NCI-H226 (cell line): ENCODE measurements around the gene LIME1.

Experiments
- DNase-seq: peaks from one replicate; pipeline ENCODE4 v3.0.0-alpha.2; 2015

LIME1 gene

DNA sequence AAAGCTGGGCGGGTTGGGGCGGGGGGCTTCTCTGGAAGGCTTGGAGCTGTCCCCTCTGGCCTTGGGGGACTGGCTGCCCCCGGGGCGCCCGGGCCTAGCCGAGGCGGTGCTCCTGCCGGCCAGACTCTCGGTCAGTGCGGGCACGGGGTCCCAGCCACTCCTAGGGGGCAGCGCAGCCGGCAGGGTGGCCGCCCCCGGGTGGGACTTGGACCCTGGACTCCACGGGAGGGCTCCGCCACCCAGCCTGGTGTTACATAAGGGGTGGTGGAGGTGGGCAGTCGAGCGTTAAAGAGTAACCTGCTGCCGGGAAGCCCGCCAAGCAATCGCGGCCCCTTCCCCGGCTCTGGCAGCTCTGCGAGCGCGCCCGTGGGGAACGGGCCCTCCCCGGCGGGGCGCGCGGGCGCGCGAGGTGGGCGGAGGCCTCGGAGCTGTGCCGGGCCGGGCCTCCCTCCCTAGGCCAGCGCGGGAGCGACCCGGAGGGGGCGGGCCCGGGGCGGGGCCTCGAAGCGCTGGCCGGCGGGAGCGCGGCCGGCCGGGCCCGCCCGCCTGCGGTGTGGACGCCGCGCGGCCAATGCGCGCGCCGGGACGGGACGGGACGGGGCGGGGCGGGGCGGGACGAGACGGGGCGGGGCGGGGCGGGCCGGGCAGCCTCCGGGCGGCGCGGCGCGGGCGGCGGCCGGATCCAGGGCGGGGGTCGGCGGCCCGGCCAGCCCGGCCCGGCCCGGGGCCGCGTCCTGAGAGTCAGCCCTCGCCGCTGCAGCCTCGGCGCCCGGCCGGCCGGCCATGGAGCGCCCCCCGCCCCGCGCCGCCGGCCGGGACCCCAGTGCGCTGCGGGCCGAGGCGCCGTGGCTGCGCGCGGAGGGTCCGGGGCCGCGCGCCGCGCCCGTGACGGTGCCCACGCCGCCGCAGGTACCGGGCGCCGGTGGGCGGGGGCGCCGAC is 2.9 kb downstream of the LIME1 start, which contains the start of gene SLC2A4RG:
Gene SLC2A4RG, plus strand, starts transcription at position 647 of the 940 bp plus-strand sequence. Its CDS starts 137 bp downstream, at position 784.
- peak; percentile 68 for DNase-seq

DNA sequence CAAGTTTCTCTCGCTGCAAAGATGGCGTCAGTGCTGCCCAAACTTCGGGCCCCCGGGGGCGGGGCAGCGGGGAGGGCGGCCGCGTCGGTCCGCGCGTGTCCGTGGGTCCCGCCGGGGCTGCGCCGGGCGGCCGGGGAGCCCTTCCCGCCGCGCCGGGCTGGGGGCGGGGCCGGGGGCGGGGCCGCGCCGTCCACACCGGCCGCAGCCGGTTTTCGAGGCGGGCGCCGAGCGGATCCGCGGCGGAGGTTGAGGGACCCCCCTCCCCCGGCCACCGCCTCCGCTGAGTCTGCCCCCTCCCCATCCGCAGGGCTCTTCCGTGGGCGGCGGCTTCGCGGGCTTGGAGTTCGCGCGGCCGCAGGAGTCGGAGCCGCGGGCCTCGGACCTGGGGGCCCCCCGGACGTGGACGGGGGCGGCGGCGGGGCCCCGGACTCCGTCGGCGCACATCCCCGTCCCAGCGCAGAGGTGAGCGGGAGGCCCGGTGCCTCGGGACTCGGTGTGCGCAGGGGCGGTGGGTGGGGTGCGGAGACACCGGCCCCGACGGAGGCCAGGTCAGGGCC is 3.7 kb downstream of the LIME1 start:
- peak; percentile 28 for DNase-seq

DNA sequence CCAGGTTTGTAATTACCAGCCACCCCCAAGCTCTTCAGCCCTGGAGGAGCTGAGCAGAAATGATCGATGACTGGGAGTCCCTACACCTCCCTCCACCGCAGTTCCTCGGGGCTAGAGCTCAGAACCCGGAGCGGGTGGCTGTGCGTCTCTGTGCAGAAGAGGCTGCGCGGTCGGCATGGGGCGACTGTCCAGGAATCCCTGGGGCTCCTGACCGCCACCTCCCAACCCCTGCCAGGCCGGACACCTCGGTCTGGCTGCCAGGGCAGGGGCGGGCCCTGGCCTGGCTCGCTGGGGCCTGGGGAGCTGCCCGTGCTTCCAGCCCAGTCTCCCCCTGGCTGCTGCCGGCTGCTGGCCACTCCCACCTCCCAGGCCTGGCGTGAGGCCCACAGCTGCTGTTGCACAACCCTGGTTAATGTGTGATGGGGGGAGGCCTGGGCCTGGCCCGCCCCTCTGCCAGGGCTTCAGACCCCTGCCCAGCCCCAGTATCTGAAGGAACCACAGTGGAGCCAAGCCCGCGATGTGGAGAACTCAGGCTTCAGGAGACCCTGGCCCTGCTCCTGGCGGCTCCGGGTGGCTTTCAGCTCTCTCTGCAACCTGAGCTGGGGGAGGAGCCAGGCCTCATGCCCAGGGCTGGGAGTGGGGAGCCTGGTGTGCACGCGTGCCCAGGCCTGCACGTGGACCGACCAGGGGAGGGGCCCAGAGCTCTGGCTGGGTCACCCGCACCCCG is 4.3 kb downstream of the LIME1 start:
- peak; percentile 92 for DNase-seq

DNA sequence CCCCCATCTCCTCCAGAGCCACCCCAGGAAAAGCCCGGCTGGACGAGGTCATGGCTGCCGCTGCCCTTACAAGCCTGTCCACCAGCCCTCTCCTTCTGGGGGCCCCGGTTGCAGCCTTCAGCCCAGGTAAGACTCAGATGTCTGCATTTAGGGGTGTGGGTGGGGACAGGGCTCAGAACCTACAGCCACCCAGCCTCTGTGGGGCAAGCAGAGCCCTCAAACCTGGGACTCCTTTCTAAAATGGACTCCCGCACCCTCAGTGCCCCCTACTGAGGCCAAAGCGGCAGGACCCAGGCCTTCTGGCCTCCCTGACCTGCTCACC is 4.9 kb downstream of the LIME1 start:
- no peak for DNase-seq

DNA sequence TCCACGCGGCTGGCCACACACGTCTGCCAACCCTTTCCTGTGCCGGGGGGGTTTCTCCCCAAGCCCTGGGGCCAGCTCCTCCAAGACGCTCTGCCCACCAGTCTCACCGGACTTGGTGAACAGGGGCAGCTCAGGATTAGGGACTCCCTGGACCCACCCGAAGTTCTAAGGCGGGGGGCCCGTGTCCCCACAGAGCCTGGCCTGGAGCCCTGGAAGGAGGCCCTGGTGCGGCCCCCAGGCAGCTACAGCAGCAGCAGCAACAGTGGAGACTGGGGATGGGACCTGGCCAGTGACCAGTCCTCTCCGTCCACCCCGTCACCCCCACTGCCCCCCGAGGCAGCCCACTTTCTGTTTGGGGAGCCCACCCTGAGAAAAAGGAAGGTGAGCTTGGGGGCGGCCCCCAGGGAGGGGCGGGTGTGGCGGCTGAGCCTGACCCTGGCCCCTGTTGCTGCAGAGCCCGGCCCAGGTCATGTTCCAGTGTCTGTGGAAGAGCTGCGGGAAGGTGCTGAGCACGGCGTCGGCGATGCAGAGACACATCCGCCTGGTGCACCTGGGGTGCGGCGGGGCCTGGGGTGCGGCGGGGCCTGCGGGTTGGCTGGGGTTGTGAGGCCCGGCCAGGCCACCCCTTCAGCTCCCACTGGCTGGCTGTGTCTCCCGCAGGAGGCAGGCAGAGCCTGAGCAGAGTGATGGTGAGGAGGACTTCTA is 5.4 kb downstream of the LIME1 start:
- no peak for DNase-seq

DNA sequence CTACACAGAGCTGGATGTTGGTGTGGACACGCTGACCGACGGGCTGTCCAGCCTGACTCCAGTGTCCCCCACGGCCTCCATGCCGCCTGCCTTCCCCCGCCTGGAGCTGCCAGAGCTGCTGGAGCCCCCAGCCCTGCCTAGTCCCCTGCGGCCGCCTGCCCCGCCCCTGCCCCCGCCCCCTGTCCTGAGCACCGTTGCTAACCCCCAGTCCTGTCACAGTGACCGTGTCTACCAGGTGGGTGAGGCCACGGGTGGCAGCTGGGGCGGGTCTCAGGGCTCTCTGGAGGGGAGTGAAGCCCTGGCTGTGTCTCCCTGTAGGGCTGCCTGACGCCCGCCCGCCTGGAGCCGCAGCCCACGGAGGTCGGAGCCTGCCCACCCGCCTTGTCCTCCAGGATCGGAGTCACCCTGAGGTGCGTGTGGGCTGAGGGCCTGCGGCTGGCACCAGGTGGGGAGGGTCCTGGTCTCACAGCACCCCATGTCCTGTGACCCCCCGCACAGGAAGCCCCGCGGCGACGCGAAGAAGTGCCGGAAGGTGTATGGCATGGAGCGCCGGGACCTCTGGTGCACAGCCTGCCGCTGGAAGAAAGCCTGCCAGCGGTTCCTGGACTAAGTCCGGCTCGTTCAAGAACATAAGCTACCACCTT is 6.0 kb downstream of the LIME1 start:
- no peak for DNase-seq

DNA sequence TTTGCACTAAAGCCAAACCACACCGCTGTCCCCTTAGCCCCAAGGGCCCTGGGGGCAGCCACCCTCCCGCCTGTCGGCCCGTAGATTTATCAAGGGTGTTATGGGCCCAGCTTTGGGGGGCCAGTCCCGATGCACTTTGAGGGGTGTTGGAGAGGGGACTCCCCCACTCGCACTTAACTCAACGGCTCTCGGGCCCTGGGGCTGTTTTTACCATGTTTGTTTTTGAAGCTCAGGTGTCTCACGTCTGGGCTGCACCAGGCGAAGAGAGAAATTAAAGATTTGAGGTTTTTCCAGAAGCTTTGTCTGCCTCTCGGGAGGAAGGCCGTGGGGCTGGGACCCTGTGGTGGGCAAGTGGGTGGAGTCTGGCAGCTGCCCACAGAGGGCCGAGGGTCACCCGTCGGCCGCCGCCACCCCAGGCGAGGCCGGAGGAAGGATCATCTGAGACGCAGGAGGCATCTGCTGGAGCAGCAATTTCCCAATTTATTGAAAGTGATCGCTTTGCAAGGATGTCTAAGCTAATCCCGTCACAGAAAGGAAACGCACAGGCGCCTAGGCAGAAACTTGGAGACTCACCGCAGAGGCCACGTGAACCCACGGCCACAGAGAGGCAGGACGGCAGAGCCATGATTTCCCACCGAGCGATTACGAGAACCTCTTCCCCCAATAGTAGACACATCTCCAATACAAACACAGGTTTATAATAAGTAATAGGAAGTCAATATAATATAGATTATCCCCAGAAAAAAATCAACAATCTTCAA is 6.9 kb downstream of the LIME1 start:
- no peak for DNase-seq

DNA sequence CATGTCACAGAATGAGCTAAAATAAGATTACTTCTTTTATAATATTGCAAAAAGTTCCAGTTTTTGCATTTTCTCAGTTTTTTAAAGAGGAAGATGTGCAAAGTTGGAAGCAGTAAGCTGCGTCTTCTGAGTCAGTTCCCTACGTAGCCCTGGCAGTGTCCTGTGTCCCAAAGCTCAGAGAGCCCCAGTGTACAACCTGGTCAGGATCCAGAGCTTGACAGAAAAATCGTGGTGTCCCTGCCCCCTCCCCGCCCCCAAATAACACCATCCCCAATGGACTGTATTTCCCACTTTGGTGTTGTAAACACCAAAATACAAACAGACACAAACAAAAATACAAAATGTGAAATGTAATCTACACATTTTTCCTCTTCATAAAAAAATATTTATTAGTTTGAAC is 7.7 kb downstream of the LIME1 start:
- no peak for DNase-seq

DNA sequence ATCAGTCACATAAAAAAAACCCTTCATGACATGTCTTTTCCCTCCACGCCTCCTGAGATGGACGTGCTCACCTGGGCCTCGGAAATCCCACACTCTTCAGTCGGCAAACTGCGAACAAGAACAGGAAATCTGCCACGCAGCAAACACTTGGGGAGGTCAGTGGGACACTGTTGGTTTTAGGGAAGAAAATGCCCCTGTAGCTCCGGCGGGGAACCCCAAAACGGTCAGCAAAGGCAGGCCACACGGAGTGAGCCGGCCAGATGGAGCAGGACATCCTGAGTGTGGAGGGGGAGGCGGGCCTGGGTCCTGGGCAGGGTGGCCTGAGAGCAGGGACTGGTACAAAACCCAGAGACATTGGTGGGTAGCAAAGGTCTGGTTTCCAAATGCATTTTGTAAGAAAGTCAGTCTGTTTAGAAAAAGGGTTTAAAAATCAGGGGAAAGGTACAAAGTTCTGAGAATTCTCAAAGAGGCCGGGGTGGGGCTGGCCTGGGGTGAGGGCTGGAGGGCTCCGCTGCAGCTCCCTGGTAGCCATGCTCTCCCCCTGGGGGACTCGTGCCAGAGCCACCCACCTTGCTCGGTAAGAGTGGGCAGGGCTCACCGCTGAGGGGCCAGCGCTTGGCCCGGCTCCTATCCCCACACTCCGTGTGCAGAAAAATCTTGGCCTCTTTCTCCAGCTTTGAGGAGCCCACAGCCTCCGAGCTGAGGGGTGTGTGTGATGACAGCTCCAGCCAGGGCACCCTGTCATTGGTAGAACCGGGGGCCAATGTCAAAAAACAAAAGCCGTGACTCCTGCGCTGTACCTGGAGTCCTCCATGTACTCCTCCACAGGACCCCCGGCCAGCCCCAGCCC is 8.3 kb downstream of the LIME1 start:
- DNase-seq: no peak

DNA sequence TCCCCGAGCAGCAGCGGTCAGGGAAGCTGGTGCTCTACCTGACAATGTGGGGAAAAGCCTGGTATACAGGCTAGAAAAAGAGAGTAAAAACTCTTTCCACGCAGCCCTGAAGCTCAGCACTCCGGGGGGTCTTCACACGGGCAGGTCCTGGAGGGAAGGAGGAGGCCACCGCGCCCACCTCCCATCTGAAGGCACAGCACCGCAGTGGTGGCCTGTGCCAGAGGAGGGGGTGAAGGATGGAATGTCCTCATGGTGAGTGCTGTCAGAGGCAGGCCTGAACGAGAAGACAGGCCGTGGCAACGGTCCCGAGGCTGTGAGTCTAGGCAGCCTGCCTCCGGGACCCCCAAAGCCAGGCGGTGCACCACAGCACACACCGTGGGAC is 9.0 kb downstream of the LIME1 start:
- no peak for DNase-seq

DNA sequence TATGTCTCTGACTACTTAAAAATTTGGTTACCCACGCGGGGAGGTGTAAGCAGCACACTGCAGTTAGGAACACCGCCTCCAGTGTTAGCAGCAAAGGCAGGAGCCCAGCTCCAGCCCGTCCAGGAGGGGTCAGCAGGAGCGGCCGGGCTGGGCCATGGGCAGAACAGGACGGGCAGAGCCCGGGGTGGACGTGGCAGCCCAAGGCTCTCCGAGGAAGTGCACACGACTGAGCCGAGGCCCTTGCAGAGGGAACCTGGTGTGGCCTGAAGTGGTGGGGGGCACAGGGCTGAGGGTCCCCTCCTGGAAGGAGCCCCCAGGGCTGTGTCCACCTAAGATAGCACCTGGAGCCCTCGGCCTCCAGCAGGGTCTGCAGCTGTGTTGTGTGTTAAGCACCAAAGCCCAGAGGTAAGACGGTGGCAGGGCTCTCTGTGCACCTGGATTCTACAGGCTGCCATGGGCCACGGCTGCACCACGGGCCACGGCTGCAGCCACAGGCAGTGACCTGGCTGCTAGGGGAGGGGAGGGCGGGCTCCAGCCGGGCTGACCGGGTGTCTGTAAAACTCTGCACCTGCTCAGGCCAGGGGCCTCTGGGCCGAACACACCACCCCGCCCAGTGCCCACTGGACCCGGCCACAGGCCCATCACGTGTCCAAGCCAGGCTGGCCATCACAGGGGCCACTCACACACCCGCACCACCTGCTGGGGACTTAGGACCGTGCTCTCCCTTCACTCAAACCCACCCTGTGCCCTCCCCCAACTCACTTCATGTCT is 9.7 kb downstream of the LIME1 start:
- no peak for DNase-seq

DNA sequence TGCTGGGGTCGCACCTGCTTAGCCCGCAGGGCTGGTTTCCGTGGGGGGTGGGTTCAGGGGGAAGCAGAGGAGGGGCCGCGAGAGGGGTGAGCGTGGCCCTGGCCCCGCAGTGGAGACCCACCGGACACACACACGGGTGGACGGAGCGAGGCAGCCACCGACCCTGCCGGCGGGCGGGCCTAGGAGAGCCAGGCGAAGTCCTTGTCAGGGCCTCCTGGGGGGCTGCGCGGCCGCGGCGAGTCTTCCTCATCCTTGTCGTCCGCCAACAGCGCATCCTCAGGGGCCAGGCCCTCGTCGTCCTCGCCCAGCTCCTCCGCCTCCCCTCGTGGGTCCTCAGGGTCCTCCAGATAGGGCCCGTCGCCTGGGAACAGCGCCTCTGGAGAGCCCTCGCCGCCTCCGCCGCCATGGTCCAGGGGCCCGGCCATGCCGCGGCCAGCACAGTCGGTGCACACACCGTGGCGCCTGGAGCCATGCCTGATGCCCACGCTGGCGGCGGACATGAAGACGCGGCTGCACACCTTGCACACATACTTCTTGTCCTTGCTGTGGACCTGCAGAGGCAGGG is 10.4 kb downstream of the LIME1 start:
- no peak for DNase-seq

DNA sequence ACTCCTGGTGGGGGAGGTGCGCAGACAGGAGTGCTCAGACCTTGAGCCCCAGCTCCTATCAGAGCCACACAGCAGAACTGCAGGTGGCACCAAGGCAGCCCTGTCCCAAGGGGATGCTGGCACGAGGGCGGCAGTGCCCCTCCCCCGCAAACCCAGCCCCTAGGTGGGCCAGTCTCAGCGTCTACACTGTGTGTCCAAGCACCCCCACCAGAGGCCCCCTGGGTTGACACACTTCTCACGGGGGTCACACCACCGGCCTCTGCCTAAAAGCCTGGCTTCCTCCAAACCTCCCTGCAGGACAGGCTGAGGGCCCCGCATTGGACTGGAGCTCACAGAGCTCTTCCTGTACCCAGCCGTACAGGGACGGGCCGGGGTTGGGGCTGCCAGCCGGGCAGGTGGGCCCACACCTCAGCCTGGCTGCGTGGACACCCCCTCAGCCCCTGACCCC is 11.2 kb downstream of the LIME1 start:
- DNase-seq: no peak

DNA sequence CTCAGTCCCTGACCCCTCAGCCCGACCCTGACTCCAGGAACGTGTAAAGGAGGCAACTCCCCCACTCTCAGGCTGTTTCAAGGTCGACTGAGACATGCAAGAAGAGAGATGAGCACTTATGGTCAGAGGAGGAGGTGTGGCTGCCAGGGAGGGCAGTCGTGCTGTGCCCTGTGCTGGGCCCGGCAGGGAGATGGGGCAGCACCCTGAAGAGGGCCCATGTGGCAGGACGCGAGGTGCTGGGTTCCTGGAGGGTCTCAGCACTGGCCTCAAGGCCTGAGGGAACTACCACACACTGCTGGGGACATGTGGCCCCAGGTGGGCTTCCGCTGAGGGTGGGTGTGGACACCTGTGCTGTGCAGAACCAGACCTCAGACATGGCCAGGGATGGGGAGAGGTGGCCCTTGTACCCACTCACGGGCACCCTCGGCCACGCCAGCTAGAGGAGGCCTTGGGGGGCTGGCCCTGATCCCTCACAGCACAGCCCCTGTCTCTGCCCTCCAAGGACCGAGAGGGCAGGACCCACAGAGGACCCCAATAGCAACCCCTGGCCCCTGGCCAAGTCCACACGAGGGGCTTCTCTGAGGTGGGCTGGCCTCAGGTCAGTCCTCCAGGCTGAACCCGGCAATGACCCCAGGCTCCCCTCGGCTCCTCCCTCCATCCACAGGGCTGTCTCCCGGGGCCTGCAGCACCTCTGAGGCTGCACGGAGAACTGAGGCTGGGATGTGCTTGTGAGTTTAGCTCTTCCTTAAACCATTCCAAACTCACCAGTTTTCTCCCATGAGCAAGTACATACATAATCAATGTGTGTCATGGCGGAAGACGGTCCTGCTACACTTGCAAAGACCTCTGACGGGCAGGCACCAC is 11.8 kb downstream of the LIME1 start:
- DNase-seq: no peak

DNA sequence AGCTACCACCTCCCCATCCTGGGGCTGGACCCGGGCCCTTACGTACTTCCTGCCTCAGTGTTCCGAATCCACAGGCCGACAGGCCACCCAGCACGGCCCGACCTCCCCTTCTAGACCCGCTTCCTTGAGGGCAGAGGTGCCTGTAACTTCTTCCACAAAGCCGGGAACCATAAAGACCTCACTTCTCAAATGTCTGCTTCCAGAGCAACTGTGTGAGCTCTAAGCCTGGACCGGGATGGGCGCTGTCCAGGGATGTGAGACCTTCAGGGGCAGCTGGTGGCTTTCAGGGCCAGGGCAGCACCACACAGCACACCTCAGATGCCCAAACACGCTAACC is 12.4 kb downstream of the LIME1 start:
- no peak for DNase-seq

DNA sequence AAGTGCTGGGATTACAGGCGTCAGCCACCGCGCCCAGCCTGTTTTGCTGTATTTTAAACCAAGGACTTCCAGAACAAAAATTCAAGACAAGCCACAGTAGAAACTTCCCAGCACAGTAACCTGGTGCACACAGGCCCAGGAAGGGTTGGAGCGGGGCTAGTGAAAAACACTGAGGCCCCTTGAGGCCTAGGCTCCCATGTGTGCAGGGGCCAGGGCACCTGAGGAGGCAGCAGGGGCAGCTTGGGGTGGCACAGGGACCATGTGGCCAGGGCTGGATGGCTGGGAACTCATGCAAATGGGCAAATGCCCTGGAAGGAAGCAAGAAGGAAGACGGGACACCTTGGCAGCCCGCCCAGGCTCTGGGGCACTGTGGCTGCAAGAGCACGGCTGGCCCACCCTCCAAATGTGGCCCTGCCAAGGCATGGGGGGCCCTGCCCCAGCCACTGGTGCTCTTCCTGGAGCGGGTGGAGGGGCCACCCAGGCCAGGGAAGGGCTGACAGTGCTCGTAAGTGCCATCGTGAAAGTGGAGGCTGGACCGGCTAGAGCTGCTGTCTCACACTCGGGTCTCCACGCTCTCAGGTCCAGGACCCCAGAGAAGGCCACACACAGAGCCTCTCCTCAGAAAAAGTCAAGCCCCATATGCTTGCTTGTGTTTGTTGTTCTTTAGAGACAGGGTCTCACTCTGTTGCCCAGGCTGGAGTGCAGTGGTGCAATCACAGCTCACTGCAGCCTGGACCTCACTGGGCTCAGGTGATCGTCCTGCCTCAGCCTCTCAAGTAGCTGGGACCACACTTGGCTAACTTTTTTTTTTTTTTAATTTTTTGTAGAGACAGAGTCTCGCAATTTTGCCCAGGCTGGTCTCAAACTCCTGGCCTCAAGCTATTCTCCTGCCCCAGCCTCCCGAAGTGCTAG is 13.4 kb downstream of the LIME1 start:
- no peak for DNase-seq

DNA sequence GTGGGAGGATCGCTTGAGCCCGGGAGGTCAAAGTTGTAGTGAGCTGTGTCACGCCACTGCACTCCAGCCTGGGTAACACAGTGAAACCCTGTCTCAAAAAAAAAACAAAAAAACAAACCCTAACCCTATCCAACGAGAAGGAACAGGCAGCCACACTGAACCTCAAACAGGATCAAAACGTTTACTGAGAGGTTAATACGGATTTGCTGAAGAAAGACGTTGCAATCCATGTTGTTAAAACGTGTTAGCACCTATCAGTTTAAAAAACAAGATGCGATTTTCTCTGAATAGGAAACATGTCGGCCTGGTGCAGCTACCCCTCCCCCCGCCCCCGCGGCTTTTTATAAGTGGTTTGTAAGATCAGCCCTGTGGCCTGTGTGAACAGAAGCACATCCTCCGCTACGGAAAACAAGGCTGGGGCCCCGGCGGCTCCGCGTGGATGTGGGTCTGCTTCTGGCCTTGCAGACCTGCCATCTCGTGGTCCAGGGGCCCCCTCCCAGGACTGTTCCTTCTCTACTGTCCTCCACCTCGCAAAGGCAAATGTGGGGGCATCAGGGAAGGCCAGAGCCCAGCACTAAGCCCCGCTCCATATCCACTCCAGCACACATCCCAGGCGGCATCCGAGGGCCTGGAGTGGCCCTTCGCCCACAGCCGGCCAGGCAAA is 14.5 kb downstream of the LIME1 start:
- no peak for DNase-seq
